ENCODE data around the gene PLXNA2.

Gene PLXNA2

GRCh38 chr1:207981976-207982375, 262.2 kb downstream of the PLXNA2 start:
- peaks cover 3% of the 10 kb centered on the region for H3K27me3 ChIP-seq (ENCODE audit: insufficient read depth, low read length)
- H3K4me1 ChIP-seq (ENCODE audit: insufficient read depth, low read length) = no peaks in the 10 kb centered on the region
- no peaks in the 10 kb centered on the region for H3K9me3 ChIP-seq (ENCODE audit: low read length)

GRCh38 chr1:207978441-207978840, 265.7 kb downstream of the PLXNA2 start:
- no peaks in the 10 kb centered on the region for H3K4me1 ChIP-seq (ENCODE audit: insufficient read depth, low read length)
- H3K9me3 ChIP-seq (ENCODE audit: low read length) = no peaks in the 10 kb centered on the region
- H3K36me3 ChIP-seq (ENCODE audit: insufficient read depth, low read length) = no peaks in the 10 kb centered on the region
- no peak overlapping the region for H2AFZ ChIP-seq (ENCODE audit: low read depth, low read length)
- peaks cover 8% of the 10 kb centered on the region for H3K27me3 ChIP-seq (ENCODE audit: insufficient read depth, low read length)
- H3K4me3 ChIP-seq (ENCODE audit: low read length) = no peak overlapping the region

More at GRCh38 chr1:207981976-207982375, 262.2 kb downstream of the PLXNA2 start:
- H3K36me3 ChIP-seq (ENCODE audit: insufficient read depth, low read length) = no peaks in the 10 kb centered on the region
- H2AFZ ChIP-seq (ENCODE audit: low read depth, low read length) = no peak overlapping the region
- H3K4me3 ChIP-seq (ENCODE audit: low read length) = no peak overlapping the region

- H3K36me3 ChIP-seq (ENCODE audit: insufficient read depth, low read length) = no peaks in the 10 kb centered on the region
- no peaks in the 10 kb centered on the region for H3K9me3 ChIP-seq (ENCODE audit: low read length)
- no peak overlapping the region for H3K4me3 ChIP-seq (ENCODE audit: low read length)
- peaks cover 12% of the 10 kb centered on the region for H3K27me3 ChIP-seq (ENCODE audit: insufficient read depth, low read length)
- H3K4me1 ChIP-seq (ENCODE audit: insufficient read depth, low read length) = no peaks in the 10 kb centered on the region
- H2AFZ ChIP-seq (ENCODE audit: low read depth, low read length) = no peak overlapping the region
Observed at GRCh38 chr1:207977876-207978275, 266.3 kb downstream of the PLXNA2 start.

- H3K9me3 ChIP-seq (ENCODE audit: low read length) = no peaks in the 10 kb centered on the region
- H2AFZ ChIP-seq (ENCODE audit: low read depth, low read length) = no peak overlapping the region
- H3K4me3 ChIP-seq (ENCODE audit: low read length) = no peak overlapping the region
- H3K27me3 ChIP-seq (ENCODE audit: insufficient read depth, low read length) = peaks cover 28% of the 10 kb centered on the region
- H3K36me3 ChIP-seq (ENCODE audit: insufficient read depth, low read length) = no peaks in the 10 kb centered on the region
- no peaks in the 10 kb centered on the region for H3K4me1 ChIP-seq (ENCODE audit: insufficient read depth, low read length)
Observed at GRCh38 chr1:207973898-207974568, 270.2 kb downstream of the PLXNA2 start.

GRCh38 chr1:207972337-207972736, 271.8 kb downstream of the PLXNA2 start:
- no peaks in the 10 kb centered on the region for H3K36me3 ChIP-seq (ENCODE audit: insufficient read depth, low read length)
- no peak overlapping the region for H3K4me3 ChIP-seq (ENCODE audit: low read length)
- H3K4me1 ChIP-seq (ENCODE audit: insufficient read depth, low read length) = no peaks in the 10 kb centered on the region
- H2AFZ ChIP-seq (ENCODE audit: low read depth, low read length) = no peak overlapping the region
- H3K27me3 ChIP-seq (ENCODE audit: insufficient read depth, low read length) = peaks cover 25% of the 10 kb centered on the region
- no peaks in the 10 kb centered on the region for H3K9me3 ChIP-seq (ENCODE audit: low read length)

All from neuron (in vitro differentiated cells).